DMS53 treated with DMSO at 0.1 percent for 48 hours (cell line): ENCODE data around the gene GATA5.

Experiments used
- DNase-seq: peaks from one replicate; lab custom pipeline; 2025; ENCODE audit not compliant: unreplicated experiment; lab: John Stamatoyannopoulos, UW

Gene GATA5

DNA sequence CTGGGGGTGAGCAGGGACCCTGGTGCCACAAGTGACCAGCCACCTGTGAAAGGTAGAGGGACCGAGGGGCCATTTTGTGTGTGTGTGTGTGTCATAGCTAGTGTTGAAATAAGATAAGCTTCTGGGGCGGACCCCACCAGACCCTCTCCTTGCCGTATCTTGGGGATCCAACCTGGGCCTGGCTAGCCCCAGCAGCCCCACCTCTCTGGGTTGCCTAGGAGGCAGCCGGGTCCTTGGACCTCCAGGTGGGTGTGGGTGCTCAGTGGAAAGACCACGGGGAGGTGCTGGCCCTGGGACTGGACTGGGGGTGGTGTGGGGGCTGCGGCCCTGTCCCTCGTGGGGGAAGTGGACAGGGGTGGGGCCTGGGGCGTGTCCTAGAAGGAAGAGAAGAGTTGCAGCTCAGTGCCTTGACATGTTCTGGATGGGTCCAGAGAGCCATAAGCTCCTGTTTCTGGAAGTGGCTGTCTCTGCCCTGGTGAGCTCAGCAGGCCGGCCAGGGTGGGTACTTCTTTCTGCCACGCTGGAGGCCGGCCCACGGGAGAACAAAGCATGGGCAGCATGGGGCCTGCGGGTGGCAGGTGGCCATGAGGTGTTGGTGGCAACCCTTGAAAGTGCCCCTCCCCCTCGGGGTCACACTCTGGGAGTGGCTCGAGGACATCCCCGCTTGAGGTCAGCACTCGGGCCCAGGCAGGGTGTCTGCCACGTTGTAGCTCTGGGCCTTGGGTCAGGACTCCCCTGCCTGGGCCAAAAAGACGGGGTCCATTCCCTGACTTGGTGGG, 56.9 kb downstream of the GATA5 start:
- no peak for DNase-seq

DNA sequence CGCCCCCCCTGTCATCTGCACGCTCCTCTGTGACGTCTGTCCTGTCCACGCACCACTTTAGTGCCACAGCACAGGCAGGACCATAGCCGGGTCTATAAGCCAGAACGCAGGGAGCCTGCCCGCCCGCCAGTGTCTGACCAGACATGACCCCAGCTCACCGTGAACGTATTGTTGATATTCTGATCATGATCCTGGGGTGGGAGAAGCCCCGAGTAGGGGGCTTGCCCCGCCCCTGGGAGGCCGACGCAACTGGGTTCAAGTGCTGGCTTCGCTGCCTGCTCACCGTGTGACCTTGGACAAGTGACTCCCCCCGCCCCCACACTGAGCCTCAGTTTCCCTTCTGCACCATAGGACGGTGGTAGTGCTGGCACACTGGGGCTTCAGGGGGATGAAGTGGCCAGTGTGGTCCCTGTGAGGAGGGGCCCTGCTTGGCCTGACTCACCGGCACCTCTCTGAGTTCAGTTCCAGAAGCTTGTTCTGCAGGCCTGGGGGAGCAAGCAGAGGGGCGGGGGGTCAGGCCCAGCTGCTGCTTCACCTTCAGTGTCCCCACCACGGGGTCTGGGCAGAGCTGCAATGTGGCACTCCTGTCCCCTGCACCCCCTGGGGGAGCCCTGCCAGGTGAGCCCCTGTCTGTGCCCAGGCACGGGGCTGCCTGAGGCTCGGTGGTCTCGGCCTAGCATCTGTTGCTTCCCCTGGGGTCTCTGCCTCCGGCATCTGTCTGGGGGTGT, 57.6 kb downstream of the GATA5 start:
- DNase-seq: no peak

DNA sequence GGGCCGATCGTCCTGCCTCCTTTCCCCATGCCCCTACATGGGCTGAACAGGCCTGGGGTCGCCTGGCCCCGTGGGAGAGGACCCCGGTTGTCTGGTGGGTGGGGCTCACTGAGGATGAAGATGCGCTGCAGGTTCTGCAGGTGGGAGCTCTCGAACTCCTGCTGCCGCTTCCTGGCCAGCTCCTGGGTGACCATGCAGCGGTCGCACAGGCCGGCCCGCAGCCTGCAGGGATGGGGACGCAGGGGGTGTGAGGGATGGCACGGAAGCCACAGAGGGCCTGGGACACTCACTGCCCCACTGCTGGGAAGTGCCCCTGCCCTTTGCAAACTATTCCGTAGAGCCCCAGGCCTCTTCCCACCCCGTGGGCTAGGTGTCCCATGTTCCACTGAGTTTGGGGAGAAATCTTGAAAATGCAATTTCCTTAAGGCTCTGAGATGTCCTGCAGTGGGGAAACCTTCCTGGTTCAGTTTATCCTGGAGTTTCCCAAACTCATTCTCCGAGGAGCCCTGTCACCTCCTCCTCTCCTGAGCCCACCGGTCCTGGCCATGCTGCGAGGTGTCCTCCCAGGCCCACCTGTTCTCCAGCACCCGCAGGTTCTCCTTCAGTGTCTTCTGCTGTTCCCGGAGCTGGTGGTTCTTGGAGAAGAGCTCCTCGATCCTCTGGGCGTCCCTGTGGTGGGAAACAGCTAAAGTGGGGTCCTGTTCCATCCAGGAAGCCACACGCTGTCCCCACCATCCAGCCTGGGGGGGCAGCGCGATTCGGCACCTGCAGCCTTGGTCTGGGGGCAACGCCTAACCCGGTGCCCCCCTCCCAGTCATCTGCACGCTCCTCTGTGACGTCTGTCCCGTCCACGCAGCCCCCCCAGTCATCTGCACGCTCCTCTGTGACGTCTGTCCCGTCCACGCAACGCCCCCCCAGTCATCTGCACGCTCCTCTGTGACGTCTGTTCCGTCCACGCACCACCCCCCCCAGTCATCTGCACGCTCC, 58.9 kb downstream of the GATA5 start:
- DNase-seq: no peak

DNA sequence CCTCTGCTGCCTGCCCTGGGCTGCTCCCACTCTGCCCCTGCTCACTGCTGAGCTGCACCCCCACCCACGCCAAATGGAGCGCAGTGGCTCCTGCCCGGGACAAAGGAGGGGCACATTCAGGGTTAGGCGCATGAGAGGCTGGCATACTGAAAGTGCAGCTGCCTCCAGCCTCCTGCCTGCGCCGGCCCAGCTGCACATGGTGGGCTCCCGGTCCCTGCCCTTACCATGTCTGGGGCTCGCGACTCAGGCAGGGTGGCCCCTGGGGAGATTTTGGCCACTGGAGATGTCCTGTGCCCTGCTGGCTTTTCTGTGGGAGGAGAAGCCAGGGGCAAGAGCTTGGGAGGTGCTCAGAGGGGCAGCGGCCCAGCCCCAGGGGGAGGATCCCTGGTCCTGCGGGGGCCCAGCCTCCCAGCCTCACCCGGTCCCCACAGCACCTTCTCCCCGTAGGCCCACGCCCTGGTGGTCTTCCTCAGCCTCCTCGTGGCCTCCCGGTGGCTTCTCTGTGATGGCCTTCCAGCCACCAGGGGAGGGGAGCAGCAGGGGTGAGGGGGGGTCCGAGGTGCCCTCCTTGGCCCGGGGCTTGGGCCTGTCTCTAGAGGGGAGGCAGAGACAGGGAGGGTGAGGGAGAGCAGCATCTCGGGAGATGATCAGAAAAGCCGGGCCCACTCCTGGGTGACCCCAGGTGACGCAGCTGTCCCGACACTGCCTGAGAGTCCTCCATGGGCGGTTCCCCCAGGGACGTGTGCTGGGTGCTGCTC, 60.3 kb downstream of the GATA5 start:
- no peak for DNase-seq

DNA sequence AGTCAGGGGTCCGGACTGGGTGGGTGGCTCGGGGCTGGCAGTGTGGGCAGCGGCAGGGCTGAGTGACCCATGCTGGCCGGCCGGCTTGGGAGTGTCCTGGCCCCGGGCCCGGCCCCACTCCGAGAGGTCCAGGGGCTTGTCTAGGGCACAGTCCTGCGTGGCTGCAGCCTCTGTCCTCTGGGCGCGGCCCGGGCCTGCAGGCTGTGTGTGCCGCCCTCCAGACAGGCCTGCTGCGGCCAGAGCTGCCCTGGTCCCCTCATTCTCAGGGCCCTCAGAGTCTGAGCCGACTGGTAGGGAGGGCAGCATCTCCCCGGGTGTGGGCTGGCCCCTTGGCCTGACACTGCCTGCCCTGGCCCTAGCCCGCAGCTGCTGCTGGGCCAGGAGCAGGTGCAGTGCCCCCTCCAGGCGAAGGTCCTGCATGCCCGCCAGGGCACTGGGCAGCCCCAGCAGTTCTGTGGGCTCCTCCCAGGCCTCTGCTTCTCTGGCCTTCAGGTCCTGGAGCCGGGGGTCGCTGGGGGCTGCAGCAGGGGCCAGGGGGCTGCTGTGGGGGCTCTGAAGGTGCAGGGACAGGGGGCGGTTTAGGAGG, 61.8 kb downstream of the GATA5 start:
- DNase-seq: no peak
